IPS-NIHi11 (cell line): Measurements from ENCODE around the gene ZNF684.
"Not testable (repeated sequence)": the region's sequence is repeated elsewhere in the genome, so short reads cannot be mapped to it uniquely, and the experiment has no call there.

Experiments used
- DNase-seq: peaks from one replicate; pipeline ENCODE4 v3.0.0; 2012; ENCODE audit warnings: mixed read lengths, low spot score

The ZNF684 gene

DNA sequence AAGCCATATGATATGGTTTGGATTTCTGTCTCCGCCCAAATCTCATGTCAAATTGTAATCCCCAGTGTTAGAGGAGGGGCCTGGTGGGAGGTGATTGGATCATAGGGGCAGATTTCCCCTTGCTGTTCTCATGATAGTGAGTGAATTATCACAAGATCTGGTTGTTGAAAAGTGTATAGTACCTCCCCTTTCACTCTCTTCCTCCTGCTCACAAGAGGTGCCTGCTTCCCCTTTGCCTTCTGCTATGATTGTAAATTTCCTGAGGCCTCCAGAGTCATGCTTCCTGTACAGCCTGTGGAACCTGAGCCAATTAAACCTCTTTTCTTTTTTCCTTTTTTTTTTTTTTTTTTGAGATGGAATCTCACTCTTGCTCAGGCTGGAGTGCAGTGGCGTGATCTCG lies 43.4 kb downstream of the ZNF684 start:
- DNase-seq: not testable (repeated sequence)

DNA sequence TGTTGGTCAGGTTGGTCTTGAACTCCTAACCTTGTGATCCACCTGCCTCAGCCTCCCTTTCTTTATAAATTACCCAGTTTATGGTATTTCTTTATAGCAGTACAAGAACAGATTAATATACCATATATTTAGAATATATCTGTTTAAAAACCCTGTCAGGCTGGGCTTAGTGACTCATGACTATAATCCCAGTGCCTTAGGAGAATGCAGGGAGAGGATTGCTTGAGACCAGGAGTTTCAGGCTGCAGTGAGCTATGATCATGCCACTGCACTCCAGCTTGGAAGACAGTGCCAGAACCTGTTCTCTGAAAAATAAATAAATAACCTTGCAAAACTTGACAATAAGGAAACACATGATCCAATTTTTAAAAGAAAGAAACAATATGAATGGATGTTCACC lies 43.9 kb downstream of the ZNF684 start:
- DNase-seq: no peak

DNA sequence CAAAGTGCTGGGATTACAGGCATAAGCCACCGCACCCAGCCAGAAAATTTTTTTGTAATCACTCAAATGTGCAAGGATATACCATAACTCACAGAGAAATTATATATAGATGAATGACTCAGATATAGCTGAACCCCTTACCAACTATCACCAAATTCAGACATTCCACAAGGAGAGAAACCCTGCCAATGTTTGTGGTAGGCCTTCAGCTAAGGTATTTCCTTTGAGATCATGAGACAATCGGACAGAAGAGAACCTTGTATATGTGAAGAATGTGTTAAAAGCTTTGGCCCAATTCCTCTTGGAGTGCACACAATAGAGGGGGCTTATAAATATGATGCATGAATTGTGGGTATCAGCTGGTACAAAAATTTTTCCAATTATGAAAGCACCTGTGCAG lies 50.7 kb downstream of the ZNF684 start:
- no peak for DNase-seq

DNA sequence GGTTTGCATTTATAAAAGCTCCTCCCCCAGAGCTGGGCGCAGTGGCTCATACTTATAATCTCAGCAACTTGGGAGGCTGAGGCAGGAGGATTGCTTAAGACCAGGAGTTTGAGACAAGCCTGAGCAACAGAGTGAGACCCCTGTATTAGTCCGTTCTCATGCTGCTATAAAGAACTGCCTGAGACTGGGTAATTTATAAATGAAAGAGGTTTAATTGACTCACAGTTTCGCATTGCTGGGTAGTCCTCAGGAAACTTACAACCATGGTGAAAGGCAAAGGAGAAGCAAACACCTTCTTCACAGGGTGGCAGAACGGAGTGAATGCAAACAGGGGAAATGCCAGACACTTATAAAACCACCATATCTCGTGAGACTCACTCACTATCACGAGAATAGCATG lies 52.5 kb downstream of the ZNF684 start:
- DNase-seq: no peak

DNA sequence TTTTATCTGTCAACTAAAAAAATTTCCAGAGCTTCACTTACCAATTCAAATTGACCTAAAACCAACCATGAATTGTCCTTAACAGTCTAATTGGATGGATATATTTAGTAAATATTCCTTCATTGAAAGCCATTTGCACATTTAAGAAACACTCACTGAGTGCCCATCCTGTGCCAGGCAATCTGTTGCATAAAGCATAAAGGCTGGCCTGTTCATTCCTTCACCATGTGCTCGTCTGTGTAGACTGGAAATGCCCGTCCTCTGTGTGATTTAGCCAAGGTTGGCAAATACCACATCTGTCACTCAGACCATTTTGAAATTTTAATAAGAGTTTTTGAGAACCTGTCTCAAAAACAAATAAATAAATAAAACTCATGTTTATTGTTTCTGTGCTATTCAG lies 57.1 kb downstream of the ZNF684 start:
- DNase-seq: no peak

DNA sequence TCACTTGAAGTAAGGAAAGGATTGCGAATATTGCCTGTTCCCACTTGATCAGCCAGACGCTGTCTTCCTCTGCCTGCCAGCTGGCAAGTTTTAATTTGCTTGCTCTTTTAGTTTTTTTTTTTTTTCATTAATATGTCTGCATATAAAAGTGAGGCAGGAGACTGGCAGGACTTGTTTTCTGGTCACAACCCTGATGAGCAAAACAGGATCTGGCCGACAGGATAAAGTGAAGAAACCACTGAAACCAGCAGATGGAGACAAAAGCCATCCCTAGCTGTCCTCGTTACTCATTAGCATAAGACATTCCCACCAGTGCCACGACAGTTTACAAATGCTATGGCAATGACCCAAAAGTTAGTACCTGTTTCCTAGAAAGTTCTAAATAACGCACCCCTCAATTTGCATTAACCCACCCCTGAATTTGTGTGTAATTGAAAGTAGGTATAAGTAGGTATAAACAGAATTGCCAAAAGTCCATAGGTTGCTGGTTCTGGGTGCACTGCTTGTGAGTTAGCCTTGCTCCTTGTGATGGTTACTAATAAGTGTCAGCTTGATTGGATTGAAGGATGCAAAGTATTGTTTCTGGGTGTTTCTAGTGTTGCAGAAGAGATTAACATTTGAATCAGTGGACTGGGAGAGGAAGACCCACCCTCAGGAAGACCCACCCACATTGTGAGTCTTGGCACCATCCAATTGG lies 60.8 kb downstream of the ZNF684 start:
- no peak for DNase-seq

DNA sequence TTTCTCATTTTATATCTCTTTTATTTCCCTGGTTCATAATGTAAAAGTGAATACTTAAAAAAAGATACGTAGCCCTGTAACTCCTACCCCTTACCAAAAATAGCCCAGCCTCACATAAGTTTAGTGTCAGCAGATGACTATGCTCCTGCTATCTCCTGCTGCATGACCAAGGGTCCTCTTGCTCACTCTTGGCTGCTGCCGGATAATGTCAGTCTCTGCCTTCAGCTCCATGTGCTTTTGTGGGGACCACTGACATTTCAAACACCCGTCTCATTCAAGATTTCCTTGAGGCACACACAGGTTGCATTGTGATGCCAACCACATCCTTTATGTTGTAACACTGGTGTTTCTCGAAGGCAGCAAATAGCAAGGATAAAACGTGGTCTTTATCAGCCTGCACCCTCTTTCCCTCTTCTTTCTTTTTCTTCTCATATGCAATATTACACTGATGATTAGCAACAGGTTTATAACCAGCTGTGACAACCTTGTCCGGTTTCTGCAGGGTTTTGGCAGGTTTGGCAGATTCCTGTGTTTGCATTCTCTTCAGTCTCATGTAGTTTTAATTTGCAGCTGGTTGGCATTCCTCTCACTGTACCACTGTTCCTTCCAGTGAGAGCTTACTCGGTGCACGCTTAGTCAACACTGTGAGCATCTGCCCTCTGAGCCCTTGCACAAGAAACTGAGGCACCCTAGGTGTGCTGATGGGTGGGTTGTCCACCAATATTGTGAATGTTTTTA lies 62.2 kb downstream of the ZNF684 start:
- DNase-seq: no peak

DNA sequence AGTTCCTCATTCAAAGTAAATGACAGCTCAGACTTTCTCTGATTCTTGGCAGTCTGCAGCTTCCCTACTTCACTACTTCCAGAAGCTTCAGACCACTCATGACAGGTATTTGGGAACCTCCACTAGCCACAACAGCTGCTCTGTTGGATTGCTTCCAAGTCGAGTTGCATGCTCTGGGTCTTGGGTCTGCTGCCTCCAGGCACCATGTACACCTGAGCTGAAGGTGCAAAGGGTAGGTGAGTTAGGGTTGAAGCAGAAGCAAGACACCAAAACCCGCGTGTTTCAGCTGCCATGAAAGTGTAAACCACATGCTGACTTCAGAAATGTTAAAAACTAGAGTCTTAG lies 62.7 kb downstream of the ZNF684 start:
- DNase-seq: no peak

DNA sequence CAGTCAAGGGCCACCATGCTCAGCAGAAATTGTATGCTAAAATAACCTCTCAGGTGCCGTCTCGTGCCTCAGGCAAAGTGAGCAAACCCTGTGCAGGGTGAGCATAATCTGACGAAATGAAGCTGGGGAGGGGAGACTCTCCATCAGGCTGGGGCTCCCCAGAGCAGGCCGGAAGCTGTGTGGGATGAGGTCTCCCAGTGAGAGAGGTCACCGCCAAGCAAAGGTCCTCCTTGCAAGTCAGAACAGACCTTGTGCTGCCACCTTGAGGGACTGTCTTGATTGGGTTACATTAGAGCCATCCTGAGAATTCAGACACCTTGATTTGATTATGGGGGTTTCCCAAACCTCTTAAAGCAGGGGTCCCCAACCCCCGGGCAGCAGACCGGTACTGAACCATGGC lies 64.2 kb downstream of the ZNF684 start:
- no peak for DNase-seq
